Measurements from ENCODE around the gene SEC22A. TPM values are rescaled to one million over a fixed set of nuclear protein-coding genes. Genes with fewer than 3 reads are reported as not detected.

The SEC22A gene
- total and polyA plus RNA-seq, 2 experiments from 2014 or later, result 16.0 to 21.9 TPM

- 89% methylated on average over 7 of the region's 7 CpGs for WGBS (ENCODE audit: low lambda C conversion rate, missing lambda C conversion rate)
- no peak for TF ChIP-seq EZH2phosphoT487 (IDR thresholded peaks at IDR 0.05; ENCODE audit: low read depth, severe bottlenecking, unreplicated experiment)
- TF ChIP-seq CTCF (IDR thresholded peaks at IDR 0.05; ENCODE audit: poor library complexity), result no peak
- TF ChIP-seq EZH2 (IDR thresholded peaks at IDR 0.05; ENCODE audit: borderline replicate concordance), result no peak
Observed at GRCh38 chr3:123296261-123296660, 94.5 kb downstream of the SEC22A start.

GRCh38 chr3:123296836-123297626 lies 95.3 kb downstream of the SEC22A start:
- Histone ChIP-seq H2AFZ (no peak overlapping the region), H3K27me3 (no peaks in the 10 kb centered on the region), H4K20me1 (ENCODE audit: insufficient read depth, poor library complexity, severe bottlenecking) (no peaks in the 10 kb centered on the region), H3K4me2 (no peak overlapping the region), H3K4me3 (no peak overlapping the region), H3K9me2 (replicated peaks; ENCODE audit: insufficient read depth) (no peaks in the 10 kb centered on the region), H3K9me3 (ENCODE audit: low read depth) (no peaks in the 10 kb centered on the region), H3K4me1 (ENCODE audit: insufficient read depth) (no peaks in the 10 kb centered on the region), H3K36me3 (replicated peaks; ENCODE audit: insufficient read depth, low read depth) (no peaks in the 10 kb centered on the region), H3K27ac (no peak overlapping the region), H3K79me2 (no peaks in the 10 kb centered on the region)
- TF ChIP-seq EZH2 (IDR thresholded peaks at IDR 0.05; ENCODE audit: borderline replicate concordance) (no peak), EZH2phosphoT487 (IDR thresholded peaks at IDR 0.05; ENCODE audit: low read depth, severe bottlenecking, unreplicated experiment) (no peak), CTCF (IDR thresholded peaks at IDR 0.05; ENCODE audit: poor library complexity) (no peak)
- no peak for DNase-seq (ENCODE audit: low spot score)
- WGBS (ENCODE audit: low lambda C conversion rate, missing lambda C conversion rate), result 83% methylated on average over 13 of the region's 13 CpGs

More at GRCh38 chr3:123296261-123296660, 94.5 kb downstream of the SEC22A start:
- Histone ChIP-seq H4K20me1 (ENCODE audit: insufficient read depth, poor library complexity, severe bottlenecking) (no peaks in the 10 kb centered on the region), H3K4me3 (no peak overlapping the region), H3K4me1 (ENCODE audit: insufficient read depth) (no peaks in the 10 kb centered on the region), H2AFZ (no peak overlapping the region), H3K79me2 (no peaks in the 10 kb centered on the region), H3K27ac (no peak overlapping the region), H3K9me2 (replicated peaks; ENCODE audit: insufficient read depth) (no peaks in the 10 kb centered on the region), H3K9me3 (ENCODE audit: low read depth) (no peaks in the 10 kb centered on the region), H3K4me2 (no peak overlapping the region), H3K36me3 (replicated peaks; ENCODE audit: insufficient read depth, low read depth) (no peaks in the 10 kb centered on the region), H3K27me3 (no peaks in the 10 kb centered on the region)
- DNase-seq (ENCODE audit: low spot score), result no peak

DNA sequence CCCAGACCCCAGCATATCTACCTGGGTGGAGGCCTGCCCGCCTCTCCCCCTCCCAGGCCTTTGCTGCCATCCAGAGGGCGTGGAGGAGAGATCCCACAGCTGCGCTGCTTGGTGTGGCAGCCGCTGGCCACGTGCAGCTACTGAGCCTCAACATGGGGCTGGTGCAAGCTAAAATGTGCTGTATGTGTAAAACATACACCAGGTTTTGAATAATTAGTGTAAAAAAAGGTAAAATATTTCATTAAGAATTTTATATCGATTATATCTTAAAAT lies 95.8 kb downstream of the SEC22A start:
- no peak for DNase-seq (ENCODE audit: low spot score)
- H2AFZ ChIP-seq, result no peak overlapping the region
- H3K4me2 ChIP-seq, result no peak overlapping the region
- TF ChIP-seq EZH2 (IDR thresholded peaks at IDR 0.05; ENCODE audit: borderline replicate concordance) (no peak), EZH2phosphoT487 (IDR thresholded peaks at IDR 0.05; ENCODE audit: low read depth, severe bottlenecking, unreplicated experiment) (no peak), CTCF (IDR thresholded peaks at IDR 0.05; ENCODE audit: poor library complexity) (no peak)
- H3K4me3 ChIP-seq, result no peak overlapping the region
- H3K27ac ChIP-seq, result no peak overlapping the region
- no peaks in the 10 kb centered on the region for H3K9me2 ChIP-seq (replicated peaks; ENCODE audit: insufficient read depth)
- H3K9me3 ChIP-seq (ENCODE audit: low read depth), result no peaks in the 10 kb centered on the region
- H3K27me3 ChIP-seq, result no peaks in the 10 kb centered on the region
- H4K20me1 ChIP-seq (ENCODE audit: insufficient read depth, poor library complexity, severe bottlenecking), result no peaks in the 10 kb centered on the region
- 80% methylated on average over 6 of the region's 6 CpGs for WGBS (ENCODE audit: low lambda C conversion rate, missing lambda C conversion rate)
- no peaks in the 10 kb centered on the region for H3K4me1 ChIP-seq (ENCODE audit: insufficient read depth)
- no peaks in the 10 kb centered on the region for H3K79me2 ChIP-seq
- no peaks in the 10 kb centered on the region for H3K36me3 ChIP-seq (replicated peaks; ENCODE audit: insufficient read depth, low read depth)

Measured in hepatocyte (in vitro differentiated cells).